PC-3 (cell line): ENCODE measurements around the gene TMEM132D.

Experiments used
- EZH2 ChIP-seq: fragments of 300-600 bp; sonication (generic); IDR thresholded peaks from one replicate; pipeline ENCODE4 v1.6.1; 2017; ENCODE audit warnings: antibody characterized with exemption, mild to moderate bottlenecking, low read length; ENCODE audit not compliant: unreplicated experiment
- TF ChIP-seq, protein P1 (sequence below): fragments of 300-600 bp; sonication (generic); conservative IDR thresholded peaks from 2 replicates; pipeline ENCODE4 v1.5.1; 2017; ENCODE audit warnings: antibody characterized with exemption, low read depth, mild to moderate bottlenecking, low read length

DNA sequence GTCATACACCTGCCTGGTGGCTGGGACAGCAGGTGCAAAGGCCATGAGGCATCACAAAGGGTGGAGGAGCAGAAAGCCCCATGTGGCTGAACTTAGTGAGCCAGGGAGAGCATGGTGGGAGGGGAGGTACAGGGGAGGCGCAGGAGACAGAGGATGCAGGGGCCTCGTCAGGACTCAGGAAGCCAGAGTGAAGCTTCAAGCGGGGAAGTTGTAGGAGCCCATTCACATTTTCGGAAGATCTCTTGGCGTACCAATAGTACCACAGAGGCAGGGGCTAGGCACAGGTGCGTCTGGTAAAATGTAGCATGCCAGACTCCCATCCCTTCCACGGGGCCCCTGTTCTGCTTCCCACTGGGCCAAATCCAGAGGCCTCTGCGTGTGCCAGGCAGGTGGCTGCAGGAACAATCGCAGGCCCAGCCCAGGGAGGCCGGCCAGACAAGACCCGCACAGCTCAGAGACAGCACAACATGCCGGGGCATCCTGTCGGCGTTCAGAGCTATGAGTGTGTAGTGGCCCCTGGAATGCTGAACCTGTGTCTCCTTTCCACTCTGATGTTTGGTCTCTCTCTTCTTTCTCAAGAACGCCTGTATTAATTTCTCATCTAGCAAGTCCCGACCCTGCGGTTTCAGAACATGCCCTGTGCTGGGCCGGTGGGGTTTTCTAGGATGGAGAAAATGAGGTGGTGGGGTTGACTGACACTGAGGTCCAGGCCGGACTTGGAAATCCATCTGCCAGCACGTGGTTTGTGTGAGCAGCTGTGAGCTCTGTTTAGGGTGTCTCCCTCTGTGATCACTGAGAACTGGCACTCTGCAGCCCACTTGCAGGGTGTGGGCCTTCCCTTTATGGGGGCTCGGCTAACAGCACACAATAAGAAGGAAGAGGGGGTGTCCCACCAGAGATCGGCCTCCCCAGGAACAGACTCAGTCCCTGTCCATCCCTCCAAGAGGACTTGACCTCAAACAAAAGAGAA is 5.5 kb upstream of the TMEM132D start:
- TF ChIP-seq, protein P1, sequence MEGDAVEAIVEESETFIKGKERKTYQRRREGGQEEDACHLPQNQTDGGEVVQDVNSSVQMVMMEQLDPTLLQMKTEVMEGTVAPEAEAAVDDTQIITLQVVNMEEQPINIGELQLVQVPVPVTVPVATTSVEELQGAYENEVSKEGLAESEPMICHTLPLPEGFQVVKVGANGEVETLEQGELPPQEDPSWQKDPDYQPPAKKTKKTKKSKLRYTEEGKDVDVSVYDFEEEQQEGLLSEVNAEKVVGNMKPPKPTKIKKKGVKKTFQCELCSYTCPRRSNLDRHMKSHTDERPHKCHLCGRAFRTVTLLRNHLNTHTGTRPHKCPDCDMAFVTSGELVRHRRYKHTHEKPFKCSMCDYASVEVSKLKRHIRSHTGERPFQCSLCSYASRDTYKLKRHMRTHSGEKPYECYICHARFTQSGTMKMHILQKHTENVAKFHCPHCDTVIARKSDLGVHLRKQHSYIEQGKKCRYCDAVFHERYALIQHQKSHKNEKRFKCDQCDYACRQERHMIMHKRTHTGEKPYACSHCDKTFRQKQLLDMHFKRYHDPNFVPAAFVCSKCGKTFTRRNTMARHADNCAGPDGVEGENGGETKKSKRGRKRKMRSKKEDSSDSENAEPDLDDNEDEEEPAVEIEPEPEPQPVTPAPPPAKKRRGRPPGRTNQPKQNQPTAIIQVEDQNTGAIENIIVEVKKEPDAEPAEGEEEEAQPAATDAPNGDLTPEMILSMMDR, result no peak
- TF ChIP-seq EZH2, result no peak
